GM19193 (cell line): ENCODE results near the gene CACNA2D3.

Experiments used
- POLR2A ChIP-seq: IDR thresholded peaks from 4 replicates; pipeline ENCODE4 v1.6.1; 2011; ENCODE audit not compliant: insufficient read depth, insufficient read length; ENCODE audit errors: extremely low read depth

CACNA2D3 gene

DNA sequence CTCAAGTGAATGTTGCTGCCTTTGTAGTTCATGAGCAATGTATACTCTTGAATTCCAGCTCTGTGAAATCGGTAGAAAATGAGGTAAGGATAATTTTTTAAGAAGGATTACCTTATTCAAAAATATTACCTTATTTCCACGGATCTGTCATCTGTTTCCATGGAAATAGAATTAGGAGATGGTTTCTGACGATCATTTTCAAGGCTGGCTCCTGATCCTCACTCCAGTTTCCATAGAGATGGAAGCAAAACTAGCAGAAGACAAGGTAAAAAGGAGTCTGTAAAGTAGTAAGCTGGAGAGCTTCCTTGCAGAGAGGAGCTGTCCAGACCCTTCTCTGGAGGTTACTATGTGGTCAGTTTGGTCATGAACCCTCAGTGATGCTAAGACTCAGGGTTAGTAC is 55.5 kb downstream of the CACNA2D3 start:
- no peak for TF ChIP-seq POLR2A

DNA sequence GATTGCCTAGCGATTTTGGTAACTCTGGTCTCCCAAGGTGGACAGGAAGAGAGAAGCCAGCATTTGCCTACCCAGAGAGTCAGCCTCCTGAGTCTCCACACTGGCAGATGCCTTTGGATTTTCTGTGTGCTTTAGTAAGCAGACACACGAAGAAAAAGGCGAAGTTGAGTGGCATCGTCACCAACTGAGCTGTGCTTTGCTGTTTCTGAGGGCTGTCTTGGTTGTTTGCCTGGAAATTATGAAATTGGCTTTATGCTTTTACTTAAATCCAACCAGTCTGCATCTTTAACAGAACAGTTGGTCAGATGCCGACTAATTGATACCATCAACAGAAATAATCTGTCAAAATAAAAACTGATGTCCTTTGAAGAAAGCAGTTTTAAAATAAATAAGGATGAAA is 56.0 kb downstream of the CACNA2D3 start:
- no peak for TF ChIP-seq POLR2A

DNA sequence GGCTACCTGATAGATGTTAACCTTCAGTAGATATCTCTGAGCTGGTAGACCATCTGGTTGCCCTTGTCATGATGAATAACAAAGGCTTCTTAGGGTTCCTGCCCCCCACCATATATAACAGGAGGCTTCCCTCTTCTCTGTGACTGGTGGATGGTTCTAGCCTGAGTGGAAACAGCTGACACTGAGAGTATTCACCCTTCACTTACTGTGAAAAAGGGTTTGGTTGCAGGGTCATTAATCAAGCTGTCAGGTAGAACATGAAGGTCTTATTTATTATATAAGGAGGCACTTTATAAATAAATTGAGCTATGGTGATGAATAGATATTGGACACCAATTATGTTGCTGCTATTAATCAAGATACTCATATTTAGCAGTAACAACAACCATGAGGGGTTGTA is 58.6 kb downstream of the CACNA2D3 start:
- no peak for TF ChIP-seq POLR2A

DNA sequence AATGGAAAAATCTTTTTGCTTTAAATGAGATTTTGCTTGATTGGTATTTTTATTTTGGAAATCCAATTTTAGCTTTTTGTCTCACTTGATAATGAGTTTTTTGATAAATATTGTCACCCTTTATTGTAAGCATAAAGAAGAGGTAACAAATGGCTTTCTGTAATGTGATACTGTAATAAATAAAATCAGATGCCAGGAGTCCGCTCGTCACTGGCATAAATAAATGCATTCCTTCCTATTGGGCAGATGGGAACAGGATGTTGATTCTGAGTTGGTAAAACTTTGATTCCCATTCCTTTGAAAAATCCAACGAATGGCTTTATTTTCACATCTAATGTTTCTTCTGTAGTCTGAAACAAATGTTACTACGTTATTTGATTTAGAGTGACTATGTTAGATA is 59.9 kb downstream of the CACNA2D3 start:
- no peak for TF ChIP-seq POLR2A

DNA sequence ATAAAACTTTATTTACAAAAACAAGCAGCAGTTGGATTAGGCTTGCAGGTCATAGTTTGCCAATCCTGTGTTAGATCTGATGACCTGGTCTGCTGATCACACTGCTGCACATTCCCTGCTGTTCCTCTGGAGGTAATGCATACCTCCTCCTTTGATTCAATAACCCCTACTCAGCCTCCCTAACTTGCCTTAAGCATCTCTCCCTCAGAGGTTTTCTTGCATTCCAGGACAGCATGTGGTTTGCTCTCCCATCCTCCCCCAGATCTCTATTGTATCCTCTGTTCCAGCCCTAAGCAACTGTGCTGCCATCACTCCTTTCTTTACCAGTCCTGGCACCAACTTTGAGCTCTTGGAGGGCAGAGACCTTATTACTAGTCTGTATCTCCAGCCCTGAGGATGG is 63.4 kb downstream of the CACNA2D3 start:
- TF ChIP-seq POLR2A = no peak

DNA sequence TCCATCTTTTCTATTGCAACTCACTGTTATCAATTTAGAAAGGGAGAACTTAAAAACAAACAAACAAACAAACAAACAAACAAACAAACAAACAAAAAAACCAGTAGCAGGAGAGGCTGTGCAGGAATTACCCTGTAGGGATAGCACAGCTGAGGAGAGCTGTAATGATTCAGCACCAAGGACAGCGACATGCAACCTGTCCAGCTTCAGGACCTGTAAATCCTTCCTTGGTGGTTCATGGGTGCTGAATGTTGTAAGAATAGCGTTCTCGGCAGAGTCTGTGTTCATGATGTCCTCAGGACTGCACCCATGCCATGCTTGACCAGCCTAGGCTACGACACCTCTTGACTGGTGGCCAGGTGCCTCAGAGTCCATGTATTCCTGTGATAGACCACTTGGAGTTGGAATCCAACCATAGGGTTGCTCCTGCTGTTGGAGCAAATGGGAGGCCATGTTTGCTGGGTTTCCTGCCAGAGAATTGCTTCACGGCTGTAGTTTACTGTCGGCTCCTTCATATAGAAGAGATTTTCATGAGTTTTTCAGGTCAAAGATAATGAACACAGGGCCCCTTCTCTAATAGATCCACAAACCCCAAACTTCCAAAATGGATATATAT is 65.9 kb downstream of the CACNA2D3 start:
- no peak for TF ChIP-seq POLR2A

DNA sequence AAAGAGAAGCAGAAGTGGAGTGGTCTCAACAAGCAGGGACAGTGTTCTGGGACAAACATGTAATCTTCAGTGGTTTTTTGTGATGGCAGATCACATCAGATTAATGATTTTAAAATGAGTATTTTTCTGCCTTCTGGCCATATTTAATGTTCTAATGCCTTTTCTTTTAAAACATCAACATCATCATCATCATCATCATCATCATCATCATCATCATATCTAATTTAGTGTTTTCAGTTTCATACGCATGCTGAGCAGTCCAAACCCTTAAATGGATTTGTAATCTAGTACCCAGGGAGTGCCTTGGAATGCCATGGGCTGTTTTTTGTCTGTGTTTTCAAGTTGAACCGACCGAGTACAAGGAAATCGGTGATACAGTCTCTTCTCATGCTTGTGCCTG is 68.9 kb downstream of the CACNA2D3 start:
- no peak for TF ChIP-seq POLR2A

DNA sequence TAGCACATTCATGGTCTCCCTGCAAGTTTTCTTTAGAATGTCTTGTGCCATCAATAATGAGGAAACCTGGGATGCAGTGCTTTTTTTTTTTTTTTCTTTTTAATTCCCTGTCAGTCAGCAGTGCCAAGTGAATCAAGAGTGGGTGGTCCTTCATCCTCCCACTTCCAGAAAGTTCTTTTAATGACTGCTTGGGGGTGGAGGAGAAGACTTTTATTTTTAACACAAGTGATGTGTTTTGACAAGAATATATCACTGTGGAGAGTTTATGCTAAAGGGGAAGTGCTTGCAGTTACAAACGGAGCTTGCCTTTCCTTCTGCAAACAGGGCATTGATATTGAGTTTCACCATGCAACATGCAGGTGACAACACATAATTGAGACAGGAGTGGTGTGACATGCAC is 69.7 kb downstream of the CACNA2D3 start:
- TF ChIP-seq POLR2A = no peak

DNA sequence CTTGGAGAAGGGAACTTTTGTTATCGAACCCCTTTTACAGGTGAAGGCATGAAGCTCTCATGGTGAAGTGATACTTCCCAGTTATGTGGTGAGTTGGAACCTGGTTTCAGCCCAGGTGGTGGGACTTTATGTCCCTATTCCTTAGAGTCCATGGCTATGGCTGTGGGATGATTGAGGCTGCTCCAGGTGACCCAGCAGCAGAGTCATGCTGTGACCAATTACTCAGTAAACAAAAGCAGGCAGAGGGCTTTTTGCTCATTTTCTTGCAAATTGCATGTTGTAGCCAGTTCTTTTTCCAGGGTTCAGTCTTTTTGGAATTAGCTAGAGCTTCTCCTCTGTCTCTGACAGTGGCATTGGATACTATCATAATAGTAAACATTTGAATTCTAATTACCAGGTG is 70.7 kb downstream of the CACNA2D3 start:
- TF ChIP-seq POLR2A = no peak

DNA sequence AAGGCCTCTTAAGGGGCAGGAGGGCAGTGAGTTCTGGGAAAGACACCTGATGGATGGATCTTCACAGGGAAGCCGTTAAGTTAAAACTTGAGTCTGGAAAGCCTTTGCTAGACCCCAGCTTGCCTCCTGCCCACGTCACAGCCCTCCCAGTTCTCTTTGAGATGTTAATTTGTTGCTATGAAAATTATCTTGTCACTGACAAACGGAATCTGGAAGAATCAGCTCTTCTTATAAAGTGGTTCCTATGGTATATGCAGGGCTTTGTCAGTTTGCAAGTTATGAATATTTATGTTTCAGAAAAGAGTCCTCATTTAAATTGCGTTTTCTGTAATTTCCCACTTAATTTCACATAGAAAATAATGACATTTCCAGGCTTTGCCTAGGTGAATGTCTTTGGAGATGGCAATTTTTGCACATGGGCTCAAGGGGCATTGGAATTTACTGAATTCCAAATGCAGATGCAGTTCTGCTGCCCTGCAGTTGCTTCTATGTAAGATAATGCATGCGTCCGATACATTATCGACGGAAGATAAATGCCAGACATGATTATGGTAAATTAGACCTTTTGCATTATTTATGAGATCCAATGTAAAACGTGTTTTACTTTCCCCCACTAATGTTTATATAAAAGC is 74.1 kb downstream of the CACNA2D3 start:
- no peak for TF ChIP-seq POLR2A

DNA sequence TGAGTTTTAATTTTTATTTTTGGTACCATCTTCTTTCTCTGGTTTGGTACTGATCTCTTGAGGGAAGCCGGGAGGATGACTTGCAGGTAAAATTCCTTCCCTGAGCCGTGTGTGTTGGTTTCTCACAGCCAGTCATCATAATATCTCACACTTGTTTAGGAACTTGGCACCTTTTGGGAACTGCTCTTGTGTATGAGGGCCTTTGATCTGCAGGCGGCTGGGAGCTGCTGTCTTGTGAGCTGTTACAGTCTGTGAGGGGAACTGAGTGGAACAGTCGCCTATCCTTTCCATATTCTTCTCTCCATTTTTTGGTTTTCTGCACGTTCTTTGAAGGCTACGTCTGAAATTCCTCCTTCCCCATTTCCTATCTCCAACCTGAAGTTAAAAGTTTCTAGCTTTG is 75.2 kb downstream of the CACNA2D3 start:
- TF ChIP-seq POLR2A = no peak

DNA sequence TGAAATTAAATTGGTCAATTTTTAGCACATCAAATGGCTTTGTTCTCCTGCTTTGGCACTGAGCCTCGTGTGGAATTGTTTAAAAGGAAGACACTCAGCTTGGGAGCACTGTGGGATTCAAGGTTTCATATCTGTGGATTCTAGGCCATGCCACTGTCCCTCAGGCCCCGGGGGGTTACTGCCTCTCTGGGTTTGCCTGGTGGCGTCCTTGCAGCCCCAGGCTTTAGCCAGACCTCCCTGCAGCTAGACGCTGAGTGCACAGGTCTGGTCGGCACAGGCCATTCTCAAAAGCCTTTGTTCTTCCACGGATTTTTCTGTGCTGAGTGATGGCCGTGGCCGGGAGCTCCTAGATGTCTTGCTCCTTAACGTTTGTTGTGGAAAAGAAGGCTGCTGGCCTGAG is 76.2 kb downstream of the CACNA2D3 start:
- no peak for TF ChIP-seq POLR2A

DNA sequence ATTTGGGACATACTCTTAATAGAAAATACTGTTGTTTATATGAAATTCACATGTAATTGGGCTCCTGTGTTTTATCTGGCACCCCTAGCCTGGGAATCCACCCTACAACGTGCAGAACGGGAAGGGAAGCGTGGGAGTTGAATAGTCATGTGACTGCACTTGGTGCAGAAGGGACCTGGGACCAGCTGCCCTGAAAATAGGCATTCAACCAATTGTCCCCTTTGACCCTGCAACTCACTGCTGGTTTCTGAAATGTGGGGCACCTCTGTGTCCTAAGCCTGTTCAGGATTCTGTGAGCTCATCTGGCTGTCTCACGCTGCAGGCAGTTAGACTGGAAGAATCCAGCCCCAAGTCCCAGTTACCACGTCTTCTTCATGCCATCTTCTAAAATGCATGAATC is 79.7 kb downstream of the CACNA2D3 start:
- TF ChIP-seq POLR2A = no peak

DNA sequence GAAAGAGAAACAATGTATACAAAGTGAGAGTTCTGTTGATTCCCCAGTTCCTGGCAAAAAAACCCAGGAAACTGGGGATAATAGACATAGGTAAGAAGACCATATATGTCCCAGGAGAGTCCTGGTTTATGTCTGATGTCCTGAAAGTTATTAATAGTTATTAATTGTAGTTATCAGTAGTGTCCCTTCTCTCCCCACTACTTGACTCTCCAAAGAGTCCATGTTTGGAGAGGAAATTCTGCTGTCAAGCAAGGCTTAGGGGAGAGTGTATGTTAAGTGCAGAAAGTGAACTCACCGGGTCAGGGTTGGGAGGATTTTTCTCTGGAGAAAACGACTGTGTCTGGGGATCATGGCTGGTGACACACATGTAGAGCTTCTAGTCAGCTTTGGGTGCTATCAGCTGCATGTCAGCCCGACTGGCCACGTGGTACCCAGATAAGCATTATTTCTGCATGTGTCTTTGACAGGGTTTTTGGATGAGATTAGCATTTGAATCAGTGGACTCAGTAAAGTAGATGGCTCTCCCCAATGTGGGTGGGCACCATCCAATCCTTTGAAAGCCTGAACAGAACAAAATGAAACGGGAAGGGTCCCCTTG is 80.4 kb downstream of the CACNA2D3 start:
- TF ChIP-seq POLR2A = no peak

DNA sequence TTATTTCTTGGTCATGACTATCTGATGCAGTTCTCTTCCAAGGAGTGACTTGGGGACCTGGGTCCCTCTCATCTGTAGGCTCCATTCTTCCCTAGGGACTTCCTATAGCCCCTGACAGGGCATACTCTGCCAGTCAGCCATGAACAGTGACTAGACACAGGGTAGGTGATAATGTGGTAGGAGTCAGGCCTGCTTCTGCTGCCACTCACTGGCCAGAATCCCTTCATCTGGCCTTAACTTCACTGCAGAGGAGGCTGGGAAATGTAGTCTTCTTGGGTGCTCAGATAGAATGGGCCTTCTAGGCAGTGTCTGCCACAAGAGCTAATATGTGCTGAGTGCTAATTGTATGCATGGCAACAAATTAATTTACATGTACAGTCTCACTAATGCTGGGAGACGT is 84.5 kb downstream of the CACNA2D3 start:
- no peak for TF ChIP-seq POLR2A

DNA sequence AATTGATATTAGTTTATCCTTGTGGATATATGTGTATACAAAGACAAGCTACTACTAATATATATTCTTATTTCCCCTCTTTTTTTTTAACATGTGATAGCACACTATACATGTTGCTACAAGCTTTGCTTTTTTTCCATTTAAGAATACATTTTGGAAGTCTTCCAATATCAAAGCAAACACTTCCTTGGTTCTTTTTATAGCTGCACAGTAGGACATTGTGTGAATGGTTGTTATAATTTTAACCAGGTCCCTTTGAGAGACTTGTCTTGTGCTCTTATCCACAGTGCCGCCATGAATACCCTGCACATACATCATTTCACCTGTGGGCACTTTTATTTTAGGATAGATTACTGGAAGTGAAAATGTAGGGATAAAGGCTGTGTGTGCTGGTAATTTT is 88.7 kb downstream of the CACNA2D3 start:
- no peak for TF ChIP-seq POLR2A

DNA sequence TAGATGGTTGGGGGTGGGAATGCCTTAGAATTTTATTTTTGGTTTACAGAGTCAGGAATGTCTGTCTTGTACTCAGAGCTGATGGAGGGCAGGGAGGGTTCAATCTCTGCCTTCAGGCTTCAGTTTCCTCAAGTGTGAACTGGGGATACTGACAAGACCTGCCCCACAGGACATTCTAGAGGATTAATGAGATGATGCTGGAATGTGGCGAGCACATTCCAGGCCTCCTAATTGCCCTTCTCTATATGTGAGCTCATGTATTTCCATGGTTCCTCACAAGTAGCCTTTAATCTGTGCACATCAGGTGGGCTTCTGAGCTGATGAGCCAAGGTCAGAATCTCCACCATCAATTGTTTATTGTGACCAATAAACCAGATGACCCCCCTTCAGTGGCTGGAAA is 90.4 kb downstream of the CACNA2D3 start:
- TF ChIP-seq POLR2A = no peak

DNA sequence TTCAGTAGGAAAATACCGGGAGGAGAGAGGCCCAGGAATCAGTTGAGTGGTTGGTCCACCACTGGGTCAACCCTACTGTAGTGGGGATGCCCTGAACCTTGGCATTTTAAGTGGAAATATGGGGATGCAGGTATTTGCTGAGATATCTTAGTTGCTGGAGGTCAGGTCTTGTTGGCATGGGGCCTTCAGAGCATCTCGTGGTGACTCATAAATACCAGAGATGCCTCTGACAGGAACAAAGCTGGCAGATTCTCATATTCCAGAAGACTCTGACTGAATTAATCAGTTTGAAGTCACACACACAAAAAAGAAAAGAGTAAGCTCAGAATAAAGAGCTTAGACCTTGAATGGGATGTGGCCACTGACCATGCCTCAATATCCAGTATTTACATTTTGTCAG is 91.6 kb downstream of the CACNA2D3 start:
- TF ChIP-seq POLR2A = no peak

DNA sequence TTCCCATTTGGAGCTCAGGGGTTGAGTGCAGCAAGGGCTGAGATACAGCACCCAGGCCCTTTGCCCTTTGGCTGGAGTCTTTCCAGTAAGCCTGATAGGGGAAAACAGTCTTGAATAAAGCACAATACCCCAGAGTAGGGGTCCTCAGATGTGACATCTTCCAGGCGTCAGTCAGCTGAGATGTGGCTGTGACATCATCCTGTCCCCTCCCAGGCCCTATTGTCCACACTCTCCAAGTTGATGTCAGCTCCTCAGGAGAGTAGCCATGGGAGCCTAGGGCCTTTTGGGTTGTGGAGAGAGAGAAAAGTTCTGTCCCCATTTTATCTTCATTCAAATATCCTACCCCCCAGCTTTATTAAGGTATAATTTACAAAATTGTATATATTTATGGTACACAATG is 92.5 kb downstream of the CACNA2D3 start:
- no peak for TF ChIP-seq POLR2A
